WTC11 (cell line): ENCODE measurements around the gene CTCF.

Source experiments
- IRF2 ChIP-seq: sonication (generic); formaldehyde crosslinking; IDR thresholded peaks from 2 replicates; pipeline ENCODE4 v1.8.0; 2022; ENCODE audit warnings: low read depth, missing genetic modification reagents, borderline replicate concordance
- JUN ChIP-seq: sonication (generic); formaldehyde crosslinking; IDR thresholded peaks from 2 replicates; pipeline ENCODE4 v1.8.0; 2023; ENCODE audit warnings: mild to moderate bottlenecking, missing genetic modification reagents
- NFYB ChIP-seq: sonication (generic); formaldehyde crosslinking; conservative IDR thresholded peaks from 2 replicates; pipeline ENCODE4 v1.8.0; 2022; ENCODE audit warnings: low read depth, missing genetic modification reagents
- ZNF423 ChIP-seq: fragments of 250-450 bp; sonication (Bioruptor Pico); IDR thresholded peaks from 2 replicates; pipeline ENCODE4 v2.1.2; 2022; ENCODE audit warnings: mild to moderate bottlenecking, moderate library complexity
- TF ChIP-seq, protein P1 (sequence below): sonication (generic); formaldehyde crosslinking; IDR thresholded peaks from 2 replicates; pipeline ENCODE4 v1.8.1; 2023; ENCODE audit warnings: mild to moderate bottlenecking, missing genetic modification reagents, moderate library complexity
- TF ChIP-seq, protein P2 (sequence below): fragments of 200-600 bp; IDR thresholded peaks from 2 replicates; pipeline ENCODE4 v1.8.0; 2022; ENCODE audit warnings: antibody characterized with exemption

DNA sequence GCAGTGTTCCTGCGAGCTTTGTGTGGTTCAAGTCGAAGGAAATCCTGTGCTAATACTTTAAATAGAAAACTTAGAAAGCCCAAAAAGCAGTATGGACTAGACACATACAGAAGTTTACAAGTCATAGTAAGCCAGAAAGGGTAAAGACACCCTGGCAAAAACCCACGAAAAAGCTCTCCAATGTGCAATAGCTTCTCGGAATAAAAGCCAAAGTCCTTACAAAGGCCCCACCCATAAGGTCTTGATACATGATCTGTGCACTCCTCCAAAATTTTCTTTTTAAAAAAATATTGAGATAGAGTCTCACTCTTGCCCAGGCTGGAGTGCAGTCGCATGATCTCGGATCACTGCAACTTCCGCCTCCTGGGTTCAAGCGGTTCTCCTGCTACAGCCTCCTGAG is 114.6 kb downstream of the CTCF start:
- TF ChIP-seq IRF2 (CRISPR knock-in tag) (no peak), JUN (CRISPR knock-in tag) (no peak), NFYB (no peak), ZNF423 (no peak)
- TF ChIP-seq, protein P1, sequence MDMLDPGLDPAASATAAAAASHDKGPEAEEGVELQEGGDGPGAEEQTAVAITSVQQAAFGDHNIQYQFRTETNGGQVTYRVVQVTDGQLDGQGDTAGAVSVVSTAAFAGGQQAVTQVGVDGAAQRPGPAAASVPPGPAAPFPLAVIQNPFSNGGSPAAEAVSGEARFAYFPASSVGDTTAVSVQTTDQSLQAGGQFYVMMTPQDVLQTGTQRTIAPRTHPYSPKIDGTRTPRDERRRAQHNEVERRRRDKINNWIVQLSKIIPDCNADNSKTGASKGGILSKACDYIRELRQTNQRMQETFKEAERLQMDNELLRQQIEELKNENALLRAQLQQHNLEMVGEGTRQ, result no peak
- TF ChIP-seq, protein P2, sequence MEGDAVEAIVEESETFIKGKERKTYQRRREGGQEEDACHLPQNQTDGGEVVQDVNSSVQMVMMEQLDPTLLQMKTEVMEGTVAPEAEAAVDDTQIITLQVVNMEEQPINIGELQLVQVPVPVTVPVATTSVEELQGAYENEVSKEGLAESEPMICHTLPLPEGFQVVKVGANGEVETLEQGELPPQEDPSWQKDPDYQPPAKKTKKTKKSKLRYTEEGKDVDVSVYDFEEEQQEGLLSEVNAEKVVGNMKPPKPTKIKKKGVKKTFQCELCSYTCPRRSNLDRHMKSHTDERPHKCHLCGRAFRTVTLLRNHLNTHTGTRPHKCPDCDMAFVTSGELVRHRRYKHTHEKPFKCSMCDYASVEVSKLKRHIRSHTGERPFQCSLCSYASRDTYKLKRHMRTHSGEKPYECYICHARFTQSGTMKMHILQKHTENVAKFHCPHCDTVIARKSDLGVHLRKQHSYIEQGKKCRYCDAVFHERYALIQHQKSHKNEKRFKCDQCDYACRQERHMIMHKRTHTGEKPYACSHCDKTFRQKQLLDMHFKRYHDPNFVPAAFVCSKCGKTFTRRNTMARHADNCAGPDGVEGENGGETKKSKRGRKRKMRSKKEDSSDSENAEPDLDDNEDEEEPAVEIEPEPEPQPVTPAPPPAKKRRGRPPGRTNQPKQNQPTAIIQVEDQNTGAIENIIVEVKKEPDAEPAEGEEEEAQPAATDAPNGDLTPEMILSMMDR, result no peak
